Activated B cell treated with CpG ODN at 0.5 μM for 24 hours (primary cell): Measurements from ENCODE around the gene CCL25. TPM values are rescaled to one million over a fixed set of nuclear protein-coding genes. Genes with fewer than 3 reads are reported as not detected.

ENCODE experiments used
- ATAC-seq: fragments of 200-7000 bp; cut with Tn5 transposase; one replicate; pipeline ENCODE4 v1.10.0; 2021; ENCODE audit warnings: low read depth, mild to moderate bottlenecking, moderate library complexity
- CTCF ChIA-PET: fragments of 350-600 bp; sonication (Branson Sonifier 250); formaldehyde crosslinking; loops from one replicate; lab custom pipeline; 2021; ENCODE audit warnings: antibody characterized with exemption; lab: Charles Lee
- POLR2A ChIA-PET: fragments of 350-600 bp; sonication (Branson Sonifier 250); formaldehyde crosslinking; loops from one replicate; lab custom pipeline; 2021; ENCODE audit warnings: antibody characterized with exemption; lab: Charles Lee
- DNase-seq: peaks from one replicate; pipeline ENCODE4 v3.0.0; 2022
- H3K27ac Mint-ChIP-seq: one replicate; pipeline ENCODE4 v1.8.0; 2020; ENCODE audit warnings: mixed read lengths
- H3K27me3 Mint-ChIP-seq: one replicate; pipeline ENCODE4 v1.8.0; 2021; ENCODE audit warnings: mixed read lengths
- H3K36me3 Mint-ChIP-seq: one replicate; pipeline ENCODE4 v1.8.0; 2021; ENCODE audit warnings: low read depth, mixed read lengths
- H3K4me1 Mint-ChIP-seq: one replicate; pipeline ENCODE4 v1.8.0; 2021; ENCODE audit warnings: mixed read lengths
- H3K4me3 Mint-ChIP-seq: one replicate; pipeline ENCODE4 v1.8.0; 2020; ENCODE audit warnings: mild to moderate bottlenecking, mixed read lengths
- H3K9me3 Mint-ChIP-seq: one replicate; pipeline ENCODE4 v1.8.0; 2020; ENCODE audit warnings: mixed read lengths
- intact Hi-C: fragments of 100-400 bp; cut with micrococcal nuclease; formaldehyde crosslinking; loops from one replicate; pipeline ENCODE4 v1.15.1; 2024
- total RNA-seq: library from RNA; stranded (reverse); gene quantifications from 2 replicates; pipeline ENCODE4 v1.2.3, GENCODE V29; 2022
- TF ChIP-seq, protein P1 (sequence below): fragments of 200-600 bp; IDR thresholded peaks from one replicate; pipeline ENCODE4 v1.8.0; 2022; ENCODE audit warnings: antibody characterized with exemption, mild to moderate bottlenecking

The CCL25 gene
- total RNA-seq, 1 donor from 2014 or later = not detected

- Mint-ChIP-seq H3K9me3 (no peaks in the 10 kb centered on the region), H3K36me3 (no peaks in the 10 kb centered on the region), H3K4me3 (no peak overlapping the region), H3K4me1 (no peaks in the 10 kb centered on the region), H3K27me3 (peaks cover 9% of the 10 kb centered on the region), H3K27ac (no peak overlapping the region)
- CTCF ChIA-PET = no interaction called here
- POLR2A ChIA-PET = no interaction called here
- DNase-seq (no peak), ATAC-seq (no peak)
- intact Hi-C loops = no loop called here
- TF ChIP-seq, protein P1, sequence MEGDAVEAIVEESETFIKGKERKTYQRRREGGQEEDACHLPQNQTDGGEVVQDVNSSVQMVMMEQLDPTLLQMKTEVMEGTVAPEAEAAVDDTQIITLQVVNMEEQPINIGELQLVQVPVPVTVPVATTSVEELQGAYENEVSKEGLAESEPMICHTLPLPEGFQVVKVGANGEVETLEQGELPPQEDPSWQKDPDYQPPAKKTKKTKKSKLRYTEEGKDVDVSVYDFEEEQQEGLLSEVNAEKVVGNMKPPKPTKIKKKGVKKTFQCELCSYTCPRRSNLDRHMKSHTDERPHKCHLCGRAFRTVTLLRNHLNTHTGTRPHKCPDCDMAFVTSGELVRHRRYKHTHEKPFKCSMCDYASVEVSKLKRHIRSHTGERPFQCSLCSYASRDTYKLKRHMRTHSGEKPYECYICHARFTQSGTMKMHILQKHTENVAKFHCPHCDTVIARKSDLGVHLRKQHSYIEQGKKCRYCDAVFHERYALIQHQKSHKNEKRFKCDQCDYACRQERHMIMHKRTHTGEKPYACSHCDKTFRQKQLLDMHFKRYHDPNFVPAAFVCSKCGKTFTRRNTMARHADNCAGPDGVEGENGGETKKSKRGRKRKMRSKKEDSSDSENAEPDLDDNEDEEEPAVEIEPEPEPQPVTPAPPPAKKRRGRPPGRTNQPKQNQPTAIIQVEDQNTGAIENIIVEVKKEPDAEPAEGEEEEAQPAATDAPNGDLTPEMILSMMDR = no peak
Measured at GRCh38 chr19:8105471-8105870, 52.9 kb downstream of the CCL25 start.

DNA sequence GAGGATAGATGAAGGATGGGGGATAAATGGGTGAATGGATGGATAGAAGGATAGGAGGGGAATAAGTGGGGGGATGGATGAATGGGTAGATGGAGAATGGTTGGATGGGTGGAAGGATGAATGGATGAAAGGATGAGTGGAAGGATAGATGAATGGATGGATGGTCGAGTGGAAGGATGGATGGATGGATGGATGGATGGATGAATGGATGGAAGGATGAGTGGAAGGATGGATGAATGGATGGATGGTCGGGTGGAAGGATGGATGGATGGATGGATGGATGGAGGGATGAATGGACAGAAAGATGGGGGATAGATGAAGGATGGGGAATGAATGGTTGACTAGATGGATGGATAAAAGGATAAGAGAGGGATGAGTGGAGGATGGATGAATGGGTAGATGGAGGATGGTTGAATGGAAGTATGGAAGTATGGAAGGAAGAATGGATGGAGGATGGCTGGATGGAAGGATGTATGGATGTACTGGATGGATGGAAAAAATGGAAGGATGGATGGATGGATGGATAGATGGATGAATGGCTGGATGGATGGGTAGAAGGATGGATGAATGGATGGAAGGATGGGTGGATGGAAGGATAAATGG is 54.8 kb downstream of the CCL25 start:
- TF ChIP-seq, protein P1 = no peak
- H3K4me1 Mint-ChIP-seq = no peaks in the 10 kb centered on the region

GRCh38 chr19:8108560-8109445 is 56.2 kb downstream of the CCL25 start:
- intact Hi-C loops = no loop called here
- H3K9me3 Mint-ChIP-seq = no peaks in the 10 kb centered on the region
- DNase-seq (no peak), ATAC-seq (no peak)
- POLR2A ChIA-PET = no interaction called here
- peaks cover 7% of the 10 kb centered on the region for H3K27me3 Mint-ChIP-seq
- no peaks in the 10 kb centered on the region for H3K4me1 Mint-ChIP-seq
- CTCF ChIA-PET = no interaction called here
- TF ChIP-seq, protein P1 = no peak
- no peak overlapping the region for H3K4me3 Mint-ChIP-seq
- no peaks in the 10 kb centered on the region for H3K36me3 Mint-ChIP-seq
- no peak overlapping the region for H3K27ac Mint-ChIP-seq

More for the DNA sequence above, 54.8 kb downstream of the CCL25 start:
- H3K4me3 Mint-ChIP-seq = no peak overlapping the region
- intact Hi-C loops = no loop called here
- ChIA-PET CTCF (no interaction called here), POLR2A (no interaction called here)
- peaks cover 7% of the 10 kb centered on the region for H3K27me3 Mint-ChIP-seq
- H3K27ac Mint-ChIP-seq = no peak overlapping the region
- ATAC-seq = no peak
- no peaks in the 10 kb centered on the region for H3K9me3 Mint-ChIP-seq
- H3K36me3 Mint-ChIP-seq = no peaks in the 10 kb centered on the region
- no peak for DNase-seq

DNA sequence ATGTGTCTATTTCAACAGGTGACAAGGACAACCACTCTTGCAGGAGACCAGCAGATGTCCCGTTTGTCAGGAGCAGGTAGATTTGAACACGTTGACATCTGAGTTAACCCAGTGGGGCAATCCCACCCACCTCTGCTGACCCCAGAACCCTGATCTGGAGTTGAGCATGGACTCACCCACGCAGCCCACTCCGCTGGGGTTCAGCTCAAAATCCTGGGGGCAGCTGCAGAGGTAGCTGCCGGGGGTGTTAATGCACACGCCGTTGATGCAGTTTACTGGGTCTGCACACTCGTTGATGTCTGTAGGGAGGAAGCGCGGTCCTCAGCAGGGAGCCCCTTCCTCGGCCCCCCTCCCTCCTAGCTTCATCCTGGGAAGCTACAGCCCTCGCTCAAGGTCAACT is 56.9 kb downstream of the CCL25 start:
- TF ChIP-seq, protein P1 = no peak
- Mint-ChIP-seq H3K4me3 (no peak overlapping the region), H3K9me3 (no peaks in the 10 kb centered on the region), H3K36me3 (no peaks in the 10 kb centered on the region), H3K27me3 (peaks cover 7% of the 10 kb centered on the region), H3K27ac (no peak overlapping the region), H3K4me1 (no peaks in the 10 kb centered on the region)
- ATAC-seq (no peak), DNase-seq (no peak)
- CTCF ChIA-PET = no interaction called here
- intact Hi-C loops = no loop called here
- POLR2A ChIA-PET = no interaction called here

DNA sequence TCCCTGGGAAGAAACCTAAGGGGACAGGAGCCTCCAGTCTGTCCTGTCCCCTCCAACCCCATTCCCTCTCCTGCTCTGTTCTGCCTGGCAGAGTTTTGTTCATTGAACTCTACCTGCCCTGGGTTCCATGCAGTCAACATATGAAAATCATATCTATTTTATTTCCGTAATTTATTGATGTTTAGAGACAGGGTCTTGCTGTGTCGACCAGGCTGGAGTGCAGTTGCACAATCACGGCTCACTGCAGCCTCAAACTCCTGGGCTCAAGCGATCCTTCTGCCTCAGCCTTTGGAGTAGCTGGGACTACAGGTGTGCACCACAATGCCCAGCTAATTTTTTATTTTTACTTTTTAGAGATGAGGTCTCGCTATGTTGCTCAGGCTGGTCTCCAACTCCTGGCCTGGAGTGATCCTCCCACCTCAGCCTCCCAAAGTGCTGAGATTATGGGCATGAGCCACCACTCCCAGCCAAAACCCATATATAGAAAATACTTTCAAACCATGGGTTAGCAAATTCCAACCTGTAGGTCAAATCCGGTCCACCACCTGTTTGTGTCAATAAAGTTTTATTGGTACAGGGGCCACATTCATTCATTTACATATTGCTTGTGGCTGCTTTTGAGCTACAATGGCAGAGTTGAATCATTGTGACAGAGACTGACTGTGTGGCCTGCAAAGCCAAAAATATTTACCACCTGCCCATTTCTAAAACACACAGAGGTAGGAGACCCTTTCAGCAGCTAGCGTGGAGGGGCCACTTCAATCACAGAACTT is 57.5 kb downstream of the CCL25 start:
- Mint-ChIP-seq H3K36me3 (no peaks in the 10 kb centered on the region), H3K9me3 (no peaks in the 10 kb centered on the region), H3K27ac (no peak overlapping the region), H3K27me3 (peaks cover 7% of the 10 kb centered on the region), H3K4me3 (no peak overlapping the region), H3K4me1 (no peaks in the 10 kb centered on the region)
- ChIA-PET CTCF (no interaction called here), POLR2A (no interaction called here)
- no peak for ATAC-seq
- no peak for DNase-seq
- intact Hi-C loops = no loop called here
- TF ChIP-seq, protein P1 = no peak
